ENCODE data around the gene CACNA1E.
A peak's percentile ranks its signal among the peaks of the same experiment; 100 is the strongest.

The CACNA1E gene

GRCh38 chr1:181451661-181452230 is 31.6 kb upstream of the CACNA1E start:
- Histone ChIP-seq H3K4me1 (ENCODE audit: control insufficient read depth in 2 of 2, insufficient read depth in 1 of 2, low read depth in 1 of 2, low read length in 2 of 2) (no peaks in the 10 kb centered on the region), H3K4ac (ENCODE audit: low read length) (no peak overlapping the region), H3K23ac (ENCODE audit: low read depth, low read length, poor library complexity) (no peak overlapping the region), H3K18ac (ENCODE audit: low read length) (no peak overlapping the region), H3K4me2 (ENCODE audit: insufficient read depth, low read length, poor library complexity, severe bottlenecking) (no peak overlapping the region), H2BK5ac (ENCODE audit: low read length) (no peak overlapping the region), H2BK120ac (ENCODE audit: low read depth, low read length) (no peak overlapping the region), H3K9me3 (replicated peaks in 1 of 2; ENCODE audit: control insufficient read depth in 2 of 2, insufficient read depth in 1 of 2, low read depth in 1 of 2, low read length in 2 of 2) (peaks cover 0 to 2% of the 10 kb centered on the region in 2 donors), H3K36me3 (replicated peaks in 1 of 2; ENCODE audit: control insufficient read depth in 2 of 2, insufficient read depth in 2 of 2, low read length in 2 of 2) (no peaks in the 10 kb centered on the region), H3K14ac (ENCODE audit: low read length) (no peak overlapping the region), H3K27me3 (ENCODE audit: control insufficient read depth in 3 of 3, insufficient read depth in 3 of 3, low read depth in 1 of 3, low read length in 3 of 3) (no peaks in the 10 kb centered on the region), H2BK15ac (ENCODE audit: low read length) (no peak overlapping the region), H3K27ac (replicated peaks; ENCODE audit: low read length) (no peak overlapping the region), H4K8ac (ENCODE audit: low read depth, low read length) (no peak overlapping the region), H4K91ac (ENCODE audit: low read depth, low read length, poor library complexity) (no peak overlapping the region), H2AFZ (ENCODE audit: low read length) (no peak overlapping the region), H3K9ac (ENCODE audit: low read depth, low read length, poor library complexity) (no peak overlapping the region), H2BK12ac (ENCODE audit: low read length) (no peak overlapping the region), H2AK5ac (ENCODE audit: low read depth, low read length) (no peak overlapping the region), H3K4me3 (ENCODE audit: low read length in 2 of 2) (no peak overlapping the region), H3K79me1 (ENCODE audit: low read depth, low read length) (no peaks in the 10 kb centered on the region)
- DNase-seq (ENCODE audit: low spot score): no peak
- no CpG with 5 or more reads among the region's 4 CpGs for WGBS, 2 donors (ENCODE audit: extremely low coverage in 2 of 2, insufficient read length in 2 of 2, insufficient replicate concordance in 1 of 2)

GRCh38 chr1:181452746-181453145 is 30.6 kb upstream of the CACNA1E start:
- H3K4me1 ChIP-seq (ENCODE audit: control insufficient read depth in 2 of 2, insufficient read depth in 1 of 2, low read depth in 1 of 2, low read length in 2 of 2): no peaks in the 10 kb centered on the region
- no peak overlapping the region for H3K14ac ChIP-seq (ENCODE audit: low read length)
- H3K4me3 ChIP-seq (ENCODE audit: low read length in 2 of 2): no peak overlapping the region
- H2BK15ac ChIP-seq (ENCODE audit: low read length): no peak overlapping the region
- no peak overlapping the region for H2BK12ac ChIP-seq (ENCODE audit: low read length)
- H4K91ac ChIP-seq (ENCODE audit: low read depth, low read length, poor library complexity): no peak overlapping the region
- no peak overlapping the region for H3K18ac ChIP-seq (ENCODE audit: low read length)
- no peak overlapping the region for H2BK5ac ChIP-seq (ENCODE audit: low read length)
- no CpG with 5 or more reads among the region's 3 CpGs for WGBS, 2 donors (ENCODE audit: extremely low coverage in 2 of 2, insufficient read length in 2 of 2, insufficient replicate concordance in 1 of 2)
- no peak overlapping the region for H3K4ac ChIP-seq (ENCODE audit: low read length)
- no peak overlapping the region for H2AFZ ChIP-seq (ENCODE audit: low read length)
- no peak for DNase-seq (ENCODE audit: low spot score)
- H3K27me3 ChIP-seq (ENCODE audit: control insufficient read depth in 3 of 3, insufficient read depth in 3 of 3, low read depth in 1 of 3, low read length in 3 of 3): no peaks in the 10 kb centered on the region
- no peaks in the 10 kb centered on the region for H3K79me1 ChIP-seq (ENCODE audit: low read depth, low read length)
- no peak overlapping the region for H3K23ac ChIP-seq (ENCODE audit: low read depth, low read length, poor library complexity)
- H2BK120ac ChIP-seq (ENCODE audit: low read depth, low read length): no peak overlapping the region
- no peak overlapping the region for H4K8ac ChIP-seq (ENCODE audit: low read depth, low read length)
- H2AK5ac ChIP-seq (ENCODE audit: low read depth, low read length): no peak overlapping the region
- no peak overlapping the region for H3K9ac ChIP-seq (ENCODE audit: low read depth, low read length, poor library complexity)
- H3K4me2 ChIP-seq (ENCODE audit: insufficient read depth, low read length, poor library complexity, severe bottlenecking): no peak overlapping the region
- no peak overlapping the region for H3K27ac ChIP-seq (replicated peaks; ENCODE audit: low read length)
- H3K36me3 ChIP-seq (replicated peaks in 1 of 2; ENCODE audit: control insufficient read depth in 2 of 2, insufficient read depth in 2 of 2, low read length in 2 of 2): no peaks in the 10 kb centered on the region
- peaks cover 0 to 3% of the 10 kb centered on the region in 2 donors for H3K9me3 ChIP-seq (replicated peaks in 1 of 2; ENCODE audit: control insufficient read depth in 2 of 2, insufficient read depth in 1 of 2, low read depth in 1 of 2, low read length in 2 of 2)

GRCh38 chr1:181453541-181454201 is 29.6 kb upstream of the CACNA1E start:
- no CpG with 5 or more reads among the region's 3 CpGs for WGBS, 2 donors (ENCODE audit: extremely low coverage in 2 of 2, insufficient read length in 2 of 2, insufficient replicate concordance in 1 of 2)
- H2BK120ac ChIP-seq (ENCODE audit: low read depth, low read length): no peak overlapping the region
- no peak overlapping the region for H3K9ac ChIP-seq (ENCODE audit: low read depth, low read length, poor library complexity)
- H4K91ac ChIP-seq (ENCODE audit: low read depth, low read length, poor library complexity): no peak overlapping the region
- H3K4me1 ChIP-seq (ENCODE audit: control insufficient read depth in 2 of 2, insufficient read depth in 1 of 2, low read depth in 1 of 2, low read length in 2 of 2): no peaks in the 10 kb centered on the region
- H2BK12ac ChIP-seq (ENCODE audit: low read length): no peak overlapping the region
- peaks cover 0 to 3% of the 10 kb centered on the region in 2 donors for H3K9me3 ChIP-seq (replicated peaks in 1 of 2; ENCODE audit: control insufficient read depth in 2 of 2, insufficient read depth in 1 of 2, low read depth in 1 of 2, low read length in 2 of 2)
- no peak overlapping the region for H2BK5ac ChIP-seq (ENCODE audit: low read length)
- H2AK5ac ChIP-seq (ENCODE audit: low read depth, low read length): no peak overlapping the region
- no peak for DNase-seq (ENCODE audit: low spot score)
- no peak overlapping the region for H2BK15ac ChIP-seq (ENCODE audit: low read length)
- no peaks in the 10 kb centered on the region for H3K27me3 ChIP-seq (ENCODE audit: control insufficient read depth in 3 of 3, insufficient read depth in 3 of 3, low read depth in 1 of 3, low read length in 3 of 3)
- H3K4me3 ChIP-seq (ENCODE audit: low read length in 2 of 2): no peak overlapping the region
- H3K27ac ChIP-seq (replicated peaks; ENCODE audit: low read length): no peak overlapping the region
- no peak overlapping the region for H3K18ac ChIP-seq (ENCODE audit: low read length)
- no peaks in the 10 kb centered on the region for H3K36me3 ChIP-seq (replicated peaks in 1 of 2; ENCODE audit: control insufficient read depth in 2 of 2, insufficient read depth in 2 of 2, low read length in 2 of 2)
- H4K8ac ChIP-seq (ENCODE audit: low read depth, low read length): no peak overlapping the region
- H3K79me1 ChIP-seq (ENCODE audit: low read depth, low read length): no peaks in the 10 kb centered on the region
- H3K4ac ChIP-seq (ENCODE audit: low read length): no peak overlapping the region
- no peak overlapping the region for H3K14ac ChIP-seq (ENCODE audit: low read length)
- no peak overlapping the region for H2AFZ ChIP-seq (ENCODE audit: low read length)
- H3K4me2 ChIP-seq (ENCODE audit: insufficient read depth, low read length, poor library complexity, severe bottlenecking): no peak overlapping the region
- no peak overlapping the region for H3K23ac ChIP-seq (ENCODE audit: low read depth, low read length, poor library complexity)

- Histone ChIP-seq H4K91ac (ENCODE audit: low read depth, low read length, poor library complexity) (no peak overlapping the region), H3K14ac (ENCODE audit: low read length) (peak overlapping the region; percentile 42)
These were observed 26.8 kb upstream of the CACNA1E start for GRCh38 chr1:181456551-181456950.

More at GRCh38 chr1:181456551-181456950, 26.8 kb upstream of the CACNA1E start:
- Histone ChIP-seq H3K18ac (ENCODE audit: low read length) (no peak overlapping the region), H2BK5ac (ENCODE audit: low read length) (no peak overlapping the region), H3K4me1 (ENCODE audit: control insufficient read depth in 2 of 2, insufficient read depth in 1 of 2, low read depth in 1 of 2, low read length in 2 of 2) (no peaks in the 10 kb centered on the region), H3K9ac (ENCODE audit: low read depth, low read length, poor library complexity) (no peak overlapping the region), H3K36me3 (replicated peaks in 1 of 2; ENCODE audit: control insufficient read depth in 2 of 2, insufficient read depth in 2 of 2, low read length in 2 of 2) (no peaks in the 10 kb centered on the region), H2AFZ (ENCODE audit: low read length) (no peak overlapping the region), H3K27ac (replicated peaks; ENCODE audit: low read length) (no peak overlapping the region), H2AK5ac (ENCODE audit: low read depth, low read length) (no peak overlapping the region), H3K4me3 (ENCODE audit: low read length in 2 of 2) (no peak overlapping the region), H4K8ac (ENCODE audit: low read depth, low read length) (no peak overlapping the region), H3K27me3 (ENCODE audit: control insufficient read depth in 3 of 3, insufficient read depth in 3 of 3, low read depth in 1 of 3, low read length in 3 of 3) (no peaks in the 10 kb centered on the region), H2BK15ac (ENCODE audit: low read length) (no peak overlapping the region), H3K9me3 (replicated peaks in 1 of 2; ENCODE audit: control insufficient read depth in 2 of 2, insufficient read depth in 1 of 2, low read depth in 1 of 2, low read length in 2 of 2) (peaks cover 0 to 8% of the 10 kb centered on the region in 2 donors), H2BK120ac (ENCODE audit: low read depth, low read length) (no peak overlapping the region), H3K79me1 (ENCODE audit: low read depth, low read length) (no peaks in the 10 kb centered on the region), H2BK12ac (ENCODE audit: low read length) (no peak overlapping the region), H3K4me2 (ENCODE audit: insufficient read depth, low read length, poor library complexity, severe bottlenecking) (no peak overlapping the region), H3K23ac (ENCODE audit: low read depth, low read length, poor library complexity) (no peak overlapping the region), H3K4ac (ENCODE audit: low read length) (no peak overlapping the region)
- no peak for DNase-seq (ENCODE audit: low spot score)
- no CpG with 5 or more reads among the region's 3 CpGs for WGBS, 2 donors (ENCODE audit: extremely low coverage in 2 of 2, insufficient read length in 2 of 2, insufficient replicate concordance in 1 of 2)

All from neuronal stem cell (in vitro differentiated cells).